Sigmoid colon (tissue), 7 donors: ENCODE data around the gene SDHA. TPM values are rescaled to one million over a fixed set of nuclear protein-coding genes. Genes with fewer than 3 reads are reported as not detected.
"Not testable (repeated sequence)": the region's sequence is repeated elsewhere in the genome, so short reads cannot be mapped to it uniquely, and the experiment has no call there.

Experiments
- DNase-seq: peaks from one replicate; pipeline ENCODE4 v3.0.0-alpha.2; 2019
- H3K27ac ChIP-seq, 4 donors: fragments of 200-600 bp; sonication (generic); one replicate each; pipeline ENCODE4 v1.5.1; 2016 to 2019; ENCODE audit warnings: mild to moderate bottlenecking in 1 of 4
- H3K27me3 ChIP-seq, 3 donors: fragments of 200-600 bp; sonication (generic); one replicate each; pipeline ENCODE4 v1.5.1; 2019; ENCODE audit warnings: mild to moderate bottlenecking in 1 of 3
- H3K36me3 ChIP-seq, 4 donors: fragments of 200-600 bp; sonication (generic); one replicate each; pipeline ENCODE4 v1.5.1; 2016 to 2019
- H3K4me1 ChIP-seq, 4 donors: fragments of 200-600 bp; sonication (generic); one replicate each; pipeline ENCODE4 v1.5.1; 2017 to 2019
- H3K4me3 ChIP-seq, 4 donors: fragments of 200-600 bp; sonication (generic); one replicate each; pipeline ENCODE4 v1.5.1; 2017 to 2019; ENCODE audit warnings: mild to moderate bottlenecking in 2 of 4, moderate library complexity in 1 of 4
- H3K9me3 ChIP-seq, 4 donors: fragments of 200-600 bp in 3 of 4; sonication (generic) in 3 of 4; one replicate each; pipeline versions ENCODE4 v1.5.1 to v1.6.1; 2013 to 2019
- EP300 ChIP-seq, 4 donors: sonication (generic); formaldehyde crosslinking; IDR thresholded peaks; one replicate each; pipeline ENCODE4 v1.6.1; 2017; ENCODE audit warnings: antibody characterized with exemption in 4 of 4
- POLR2A ChIP-seq, 2 donors: fragments of 450-650 bp; IDR thresholded peaks; one replicate each; pipeline ENCODE4 v1.6.1; 2016; ENCODE audit warnings: antibody characterized with exemption in 2 of 2, mild to moderate bottlenecking in 2 of 2, moderate library complexity in 2 of 2
- POLR2AphosphoS5 ChIP-seq, 4 donors: sonication (generic); formaldehyde crosslinking; IDR thresholded peaks; one replicate each; pipeline ENCODE4 v1.6.1; 2017; ENCODE audit warnings: antibody characterized with exemption in 4 of 4
- WGBS, 2 donors: extraction: QIAGEN DNeasy Blood & Tissue Kit; methylation state at CpG; one replicate each; pipeline ENCODE4 v1.1.7; 2013; 5-methylcytosine and 5-hydroxymethylcytosine counted together
- intact Hi-C: fragments of 100-400 bp; cut with DNase I; formaldehyde crosslinking; loops from one replicate; pipeline ENCODE4 v1.15.1; 2023
- polyA plus RNA-seq, 3 donors: library from polyadenylated mRNA; stranded (reverse); fragments of 200-250 nt; gene quantifications; one replicate each; pipeline ENCODE4 v1.2.3, GENCODE V29; 2013
- total RNA-seq, 4 donors: library from RNA; depleted of rRNA; stranded (reverse); fragments of >200 nt; gene quantifications; one replicate each; pipeline ENCODE4 v1.1.0, GENCODE V29; 2016
- TF ChIP-seq, protein P1 (sequence below), 4 experiments: fragments of 450-650 bp in 3 of 4; fragments of 200-600 bp in 1 of 4; IDR thresholded peaks; one replicate each; pipeline ENCODE4 v1.5.1; 2016 to 2019; ENCODE audit warnings: antibody characterized with exemption in 4 of 4, mild to moderate bottlenecking in 3 of 4, moderate library complexity in 2 of 4
- donor health status: healthy with polysubstance abuse.
- donor health status: Bipolar disorder and iron deficiency.
- donor health status: healthy.

The SDHA gene
- total and polyA plus RNA-seq, 7 donors = 72.7 to 290 (median 87.0) TPM

DNA sequence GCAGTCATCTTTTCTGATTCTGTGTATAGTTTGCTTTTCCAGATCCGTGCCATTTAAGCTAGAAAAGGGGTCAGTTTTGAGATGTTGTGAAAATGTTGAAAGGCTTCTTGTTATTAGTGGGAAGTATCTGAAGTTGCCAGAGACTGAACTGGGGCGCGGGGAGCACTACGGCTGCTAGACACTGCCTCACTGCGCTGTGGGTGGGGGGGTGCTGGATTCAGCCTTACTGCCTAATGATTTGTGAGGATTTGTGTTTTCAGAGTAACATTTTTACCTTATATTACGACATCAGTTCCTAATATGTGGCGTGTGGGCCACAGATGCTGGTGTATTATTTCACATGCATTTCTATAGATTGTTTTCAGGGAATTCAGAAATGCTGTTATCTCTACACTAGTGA lies 55.4 kb downstream of the SDHA start:
- intact Hi-C loops = loop anchor here (10.0 kb wide), 1 partner anchor 171 kb away; the partner anchor contains the start of gene EXOC3
- 88 to 94% methylated on average over 7 of the region's 7 CpGs for WGBS, 2 donors
- not testable (repeated sequence) for H3K27ac ChIP-seq

DNA sequence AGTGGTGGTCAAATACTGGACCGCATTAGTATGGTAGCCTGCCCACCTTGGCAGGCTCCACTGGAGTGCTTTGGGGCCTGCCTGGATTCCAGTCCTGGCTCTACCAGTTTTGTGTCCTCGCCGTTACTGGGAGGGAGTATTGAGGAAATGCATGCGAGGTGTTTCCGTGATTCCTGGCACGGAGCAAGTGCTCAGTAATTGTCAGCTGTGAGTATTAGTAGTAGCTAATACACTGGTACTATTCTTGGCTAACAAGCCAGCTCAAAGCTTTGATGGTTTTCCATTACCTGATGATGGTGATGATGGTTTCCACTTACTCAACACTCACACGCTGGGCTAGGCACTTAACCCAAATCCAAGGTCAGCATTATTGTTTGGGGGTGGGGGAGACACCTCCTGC lies 56.2 kb downstream of the SDHA start:
- H3K27me3 ChIP-seq, H3K4me3 ChIP-seq, DNase-seq, H3K27ac ChIP-seq, H3K9me3 ChIP-seq: not testable (repeated sequence)
- intact Hi-C loops = loop anchor here (10.0 kb wide), 1 partner anchor 170 kb away; the partner anchor contains the start of gene EXOC3
- WGBS, 2 donors = 91 to 92% methylated on average over 7 of the region's 7 CpGs
- H3K36me3 ChIP-seq = peaks cover 0 to 29% (median 4%) of the 10 kb centered on the region in 4 donors
- H3K4me1 ChIP-seq = peaks cover 0 to 24% (median 11%) of the 10 kb centered on the region in 4 donors

More for the DNA sequence above, 55.4 kb downstream of the SDHA start:
- Histone ChIP-seq H3K36me3 (peaks cover 0 to 29% (median 4%) of the 10 kb centered on the region in 4 donors), H3K4me1 (peaks cover 0 to 24% (median 11%) of the 10 kb centered on the region in 4 donors)
- not testable (repeated sequence) for H3K9me3 ChIP-seq, DNase-seq, H3K27me3 ChIP-seq, H3K4me3 ChIP-seq

DNA sequence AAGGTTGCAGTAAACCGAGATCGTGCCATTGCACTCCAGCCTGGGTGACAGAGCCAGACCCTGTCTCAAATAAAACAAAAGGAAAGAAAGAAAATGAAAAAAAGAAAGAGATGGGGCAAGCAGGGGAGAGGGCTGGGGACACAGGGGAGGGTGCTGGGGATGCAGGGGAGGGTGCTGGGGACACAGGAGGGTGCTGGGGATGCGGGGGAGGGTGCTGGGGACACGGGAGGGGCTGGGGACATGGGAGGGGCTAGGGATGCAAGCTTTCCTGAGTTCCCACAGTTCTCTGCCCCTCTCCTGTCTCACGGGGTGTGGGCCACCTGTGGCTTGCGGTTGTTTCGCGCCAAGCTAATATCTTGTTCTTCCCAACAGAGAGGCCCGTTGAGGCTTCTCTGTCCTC lies 60.5 kb downstream of the SDHA start:
- 88 to 94% methylated on average over 9 of the region's 9 CpGs for WGBS, 2 donors
- Histone ChIP-seq H3K9me3 (no peaks in the 10 kb centered on the region), H3K27ac (no peak overlapping the region), H3K36me3 (peaks cover 0 to 23% (median 4%) of the 10 kb centered on the region in 4 donors), H3K4me3 (no peak overlapping the region), H3K27me3 (no peaks in the 10 kb centered on the region), H3K4me1 (peaks cover 0 to 6% (median 0%) of the 10 kb centered on the region in 4 donors)
- TF ChIP-seq, protein P1, sequence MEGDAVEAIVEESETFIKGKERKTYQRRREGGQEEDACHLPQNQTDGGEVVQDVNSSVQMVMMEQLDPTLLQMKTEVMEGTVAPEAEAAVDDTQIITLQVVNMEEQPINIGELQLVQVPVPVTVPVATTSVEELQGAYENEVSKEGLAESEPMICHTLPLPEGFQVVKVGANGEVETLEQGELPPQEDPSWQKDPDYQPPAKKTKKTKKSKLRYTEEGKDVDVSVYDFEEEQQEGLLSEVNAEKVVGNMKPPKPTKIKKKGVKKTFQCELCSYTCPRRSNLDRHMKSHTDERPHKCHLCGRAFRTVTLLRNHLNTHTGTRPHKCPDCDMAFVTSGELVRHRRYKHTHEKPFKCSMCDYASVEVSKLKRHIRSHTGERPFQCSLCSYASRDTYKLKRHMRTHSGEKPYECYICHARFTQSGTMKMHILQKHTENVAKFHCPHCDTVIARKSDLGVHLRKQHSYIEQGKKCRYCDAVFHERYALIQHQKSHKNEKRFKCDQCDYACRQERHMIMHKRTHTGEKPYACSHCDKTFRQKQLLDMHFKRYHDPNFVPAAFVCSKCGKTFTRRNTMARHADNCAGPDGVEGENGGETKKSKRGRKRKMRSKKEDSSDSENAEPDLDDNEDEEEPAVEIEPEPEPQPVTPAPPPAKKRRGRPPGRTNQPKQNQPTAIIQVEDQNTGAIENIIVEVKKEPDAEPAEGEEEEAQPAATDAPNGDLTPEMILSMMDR (IDR thresholded peaks at IDR 0.05) = no peak
- no peak for TF ChIP-seq POLR2A (IDR thresholded peaks at IDR 0.05)
- TF ChIP-seq POLR2AphosphoS5 (IDR thresholded peaks at IDR 0.05) = no peak
- TF ChIP-seq EP300 (IDR thresholded peaks at IDR 0.05) = no peak
- intact Hi-C loops = loop anchor here (10.0 kb wide), 1 partner anchor 166 kb away; the partner anchor contains the start of gene EXOC3
- peak; percentile 22 for DNase-seq

DNA sequence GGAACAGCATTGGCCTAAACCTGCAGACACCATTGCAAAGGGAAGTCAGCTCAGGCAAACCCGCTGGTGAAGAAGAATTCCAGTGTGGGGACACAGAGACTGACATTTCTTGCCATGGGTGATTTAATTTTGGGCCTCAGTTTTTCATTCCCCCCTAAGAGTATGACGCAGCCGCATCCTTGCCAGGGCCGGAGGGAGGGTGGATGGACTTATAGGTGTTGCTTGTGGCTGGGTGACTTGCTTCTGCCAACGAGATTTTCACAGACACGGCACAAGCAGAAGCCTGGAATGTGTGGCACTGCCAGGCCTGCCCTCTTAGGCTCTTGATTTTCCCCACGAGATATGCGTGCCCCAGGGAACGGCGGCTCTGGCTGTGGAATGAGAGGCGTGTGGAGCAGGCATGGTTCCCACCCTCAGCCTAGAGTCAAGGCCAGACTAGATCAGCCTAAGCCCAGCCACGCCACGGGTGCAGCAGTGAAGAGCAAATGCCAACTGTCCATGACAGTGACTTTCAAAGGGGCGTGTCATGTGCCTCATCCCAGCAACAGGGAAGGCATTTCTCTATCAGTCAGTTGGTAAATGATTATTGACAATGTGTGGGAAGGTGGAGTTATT lies 61.0 kb downstream of the SDHA start:
- H3K27ac ChIP-seq, H3K27me3 ChIP-seq, H3K4me1 ChIP-seq, H3K4me3 ChIP-seq, H3K9me3 ChIP-seq: not testable (repeated sequence)
- WGBS, 2 donors = 86 to 88% methylated on average over 14 of the region's 14 CpGs
- DNase-seq = peak; percentile 49
- intact Hi-C loops = loop anchor here (10.0 kb wide), 1 partner anchor 166 kb away; the partner anchor contains the start of gene EXOC3
- H3K36me3 ChIP-seq = peaks cover 0 to 18% (median 3%) of the 10 kb centered on the region in 4 donors

DNA sequence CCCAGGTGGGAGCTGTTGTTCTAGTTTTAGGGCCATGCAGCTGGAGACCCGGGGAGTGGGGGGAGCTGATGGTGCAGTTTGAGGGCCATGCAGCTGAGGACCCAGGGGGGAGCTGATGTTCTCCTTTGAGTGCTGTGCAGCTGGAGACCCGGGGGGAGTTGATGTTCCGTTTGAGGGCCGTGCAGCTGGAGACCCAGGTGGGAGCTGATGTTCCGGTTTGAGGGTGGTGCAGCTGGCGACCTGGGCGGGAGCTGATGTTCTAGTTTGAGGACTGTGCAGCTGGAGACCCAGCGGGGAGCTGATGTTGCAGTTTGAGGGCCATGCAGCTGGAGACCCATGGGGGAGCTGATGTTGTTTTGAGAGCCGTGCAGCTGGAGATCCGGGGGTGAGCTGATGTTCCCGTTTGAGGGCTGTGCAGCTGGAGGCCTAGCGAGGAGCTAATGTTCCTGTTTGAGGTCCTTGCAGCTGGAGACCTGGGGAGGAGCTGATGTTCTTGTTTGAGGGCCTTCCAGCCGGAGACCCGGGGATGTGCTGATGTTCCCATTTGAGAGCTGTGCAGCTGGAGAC lies 68.0 kb downstream of the SDHA start:
- DNase-seq = peak; percentile 55
- peaks cover 0 to 16% (median 0%) of the 10 kb centered on the region in 4 donors for H3K36me3 ChIP-seq
- intact Hi-C loops = no loop called here

DNA sequence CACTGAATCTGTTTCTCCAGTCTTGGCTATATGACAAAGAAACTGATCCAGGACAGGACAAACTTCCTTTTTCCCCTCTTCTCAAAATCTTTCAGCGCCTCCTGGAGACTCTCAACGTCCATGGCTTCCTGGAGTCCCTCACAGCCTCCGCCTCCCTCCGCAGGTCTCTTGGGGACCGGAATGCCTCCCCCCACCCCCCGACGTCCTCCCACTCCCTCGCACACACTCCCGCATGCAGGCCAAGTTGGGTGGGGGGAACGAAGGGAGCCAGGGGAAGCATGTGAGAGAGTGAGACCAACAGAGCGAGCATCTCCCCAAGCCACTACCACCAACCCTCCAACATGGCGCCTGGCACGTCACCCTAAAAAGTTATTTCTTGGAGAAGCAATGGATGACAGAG lies 72.1 kb downstream of the SDHA start:
- intact Hi-C loops, H3K9me3 ChIP-seq, H3K4me3 ChIP-seq, H3K27me3 ChIP-seq, H3K27ac ChIP-seq: not testable (repeated sequence)
- peak; percentile 21 for DNase-seq
- Histone ChIP-seq H3K36me3 (peaks cover 0 to 13% (median 0%) of the 10 kb centered on the region in 4 donors), H3K4me1 (peaks cover 0 to 10% (median 0%) of the 10 kb centered on the region in 4 donors)
- 92 to 96% methylated on average over 13 of the region's 13 CpGs for WGBS, 2 donors

More for the DNA sequence above, 68.0 kb downstream of the SDHA start:
- no peak overlapping the region for H3K4me3 ChIP-seq
- H3K27ac ChIP-seq = no peak overlapping the region
- no peaks in the 10 kb centered on the region for H3K27me3 ChIP-seq
- WGBS, 2 donors = 90 to 91% methylated on average over 14 of the region's 14 CpGs
- TF ChIP-seq, protein P1 (IDR thresholded peaks at IDR 0.05) = no peak
- TF ChIP-seq POLR2A (IDR thresholded peaks at IDR 0.05) = no peak
- TF ChIP-seq POLR2AphosphoS5 (IDR thresholded peaks at IDR 0.05) = no peak
- TF ChIP-seq EP300 (IDR thresholded peaks at IDR 0.05) = no peak
- peaks cover 0 to 10% (median 0%) of the 10 kb centered on the region in 4 donors for H3K4me1 ChIP-seq
- H3K9me3 ChIP-seq = no peaks in the 10 kb centered on the region

DNA sequence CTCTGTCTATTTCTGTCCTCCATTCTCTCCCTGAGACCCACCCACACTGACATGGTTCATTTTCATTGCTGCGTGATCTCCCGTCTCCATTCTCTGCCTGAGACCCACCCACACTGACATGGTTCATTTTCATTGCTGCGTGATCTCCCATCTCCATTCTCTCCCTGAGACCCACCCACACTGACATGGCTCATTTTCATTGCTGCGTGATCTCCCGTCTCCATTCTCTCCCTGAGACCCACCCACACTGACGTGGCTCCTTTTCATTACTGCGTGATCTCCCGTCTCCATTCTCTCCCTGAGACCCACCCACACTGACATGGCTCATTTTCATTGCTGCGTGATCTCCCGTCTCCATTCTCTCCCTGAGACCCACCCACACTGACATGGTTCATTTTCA lies 73.2 kb downstream of the SDHA start:
- H3K27ac ChIP-seq, H3K4me3 ChIP-seq, H3K36me3 ChIP-seq, intact Hi-C loops, H3K9me3 ChIP-seq, H3K27me3 ChIP-seq: not testable (repeated sequence)
- peak; percentile 17 for DNase-seq
- WGBS, 2 donors = 94 to 97% methylated on average over 10 of the region's 10 CpGs
- peaks cover 0 to 10% (median 0%) of the 10 kb centered on the region in 4 donors for H3K4me1 ChIP-seq

DNA sequence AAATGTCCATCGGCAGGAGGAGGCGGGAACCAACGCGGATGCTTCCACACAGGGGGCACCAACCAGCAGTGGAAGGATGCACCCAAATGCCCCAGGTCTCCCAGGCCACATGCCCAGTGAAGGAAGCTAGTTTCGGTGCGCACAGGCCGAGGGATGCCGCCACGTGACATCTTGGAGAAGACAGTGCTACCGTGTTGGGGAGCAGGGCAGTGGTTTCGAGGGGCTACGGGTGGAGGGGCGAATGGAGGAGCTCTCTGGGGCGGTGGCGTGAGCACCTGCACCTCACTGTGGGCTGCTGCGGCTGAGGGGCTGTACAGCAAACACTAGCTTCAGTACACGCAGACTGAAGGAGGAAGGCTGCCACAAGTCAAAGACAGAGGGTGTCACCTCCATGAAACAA lies 76.7 kb downstream of the SDHA start:
- H3K4me1 ChIP-seq, H3K9me3 ChIP-seq, H3K27me3 ChIP-seq, H3K36me3 ChIP-seq, H3K4me3 ChIP-seq, H3K27ac ChIP-seq, intact Hi-C loops: not testable (repeated sequence)
- DNase-seq = peak; percentile 39
- WGBS, 2 donors = 94 to 97% methylated on average over 16 to 17 of the region's 17 CpGs

DNA sequence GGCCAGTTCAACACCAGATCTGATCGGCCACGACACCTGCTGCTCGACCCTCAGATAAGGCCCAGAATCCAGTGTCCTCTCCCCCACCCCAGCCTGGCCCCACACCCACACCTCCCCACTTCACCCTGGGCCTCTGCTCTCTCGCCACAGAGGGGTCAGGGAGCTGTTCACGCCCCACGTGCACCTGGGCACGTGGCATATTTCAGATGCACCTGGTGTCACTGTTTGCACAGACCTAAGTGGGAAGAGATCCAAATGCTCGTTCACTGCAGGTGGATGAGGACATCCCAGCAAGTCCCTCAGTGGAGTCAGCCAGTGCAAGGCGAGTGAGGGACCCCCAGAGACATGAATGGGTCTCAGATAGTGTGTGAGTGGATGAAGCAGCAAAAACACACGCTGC lies 78.1 kb downstream of the SDHA start:
- H3K27ac ChIP-seq, H3K4me1 ChIP-seq, intact Hi-C loops, H3K9me3 ChIP-seq, H3K36me3 ChIP-seq, H3K27me3 ChIP-seq, H3K4me3 ChIP-seq: not testable (repeated sequence)
- WGBS, 2 donors = 43 to 74% methylated on average over 10 of the region's 10 CpGs
- DNase-seq = peak; percentile 40

DNA sequence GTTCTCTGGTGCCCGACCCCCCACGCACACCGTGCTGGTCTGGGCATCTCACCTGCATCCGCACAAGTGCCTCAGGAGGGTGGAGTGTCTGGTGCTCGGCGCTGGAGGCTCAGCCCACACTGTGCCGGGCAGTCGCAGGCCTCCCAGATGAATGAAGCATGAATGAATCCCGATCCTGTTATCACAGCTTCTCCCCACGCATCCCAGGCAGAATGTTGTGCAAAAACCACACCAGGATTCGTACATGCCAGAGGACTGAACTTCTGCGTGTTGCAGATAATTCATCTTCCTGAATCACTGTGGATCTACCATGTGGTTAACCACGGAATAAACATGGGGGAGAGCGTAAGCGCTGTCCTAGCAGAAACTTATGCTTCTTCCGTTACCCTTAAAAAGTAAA lies 78.8 kb downstream of the SDHA start:
- 69 to 87% methylated on average over 15 to 16 of the region's 16 CpGs for WGBS, 2 donors
- DNase-seq = not testable (repeated sequence)

More for the DNA sequence above, 78.8 kb downstream of the SDHA start:
- H3K4me1 ChIP-seq, intact Hi-C loops, H3K4me3 ChIP-seq, H3K27me3 ChIP-seq, H3K9me3 ChIP-seq, H3K36me3 ChIP-seq, H3K27ac ChIP-seq: not testable (repeated sequence)
